GM12891 (cell line): ENCODE data around the gene PDE1A.

Experiments used
- PAX5 ChIP-seq: IDR thresholded peaks from 2 replicates; pipeline ENCODE4 v1.6.1; 2011; ENCODE audit warnings: low read length, moderate library complexity, mild to moderate bottlenecking; ENCODE audit not compliant: insufficient read depth, severe bottlenecking
- POLR2A ChIP-seq: IDR thresholded peaks from 2 replicates; pipeline ENCODE4 v1.6.1; 2011; ENCODE audit warnings: low read depth, low read length, control low read depth
- POLR2AphosphoS5 ChIP-seq: IDR thresholded peaks from 2 replicates; pipeline ENCODE4 v1.6.1; 2011; ENCODE audit warnings: low read depth, low read length, control low read depth
- TAF1 ChIP-seq: IDR thresholded peaks from 2 replicates; pipeline ENCODE4 v1.6.1; 2011; ENCODE audit warnings: low read depth, low read length, control low read depth

DNA sequence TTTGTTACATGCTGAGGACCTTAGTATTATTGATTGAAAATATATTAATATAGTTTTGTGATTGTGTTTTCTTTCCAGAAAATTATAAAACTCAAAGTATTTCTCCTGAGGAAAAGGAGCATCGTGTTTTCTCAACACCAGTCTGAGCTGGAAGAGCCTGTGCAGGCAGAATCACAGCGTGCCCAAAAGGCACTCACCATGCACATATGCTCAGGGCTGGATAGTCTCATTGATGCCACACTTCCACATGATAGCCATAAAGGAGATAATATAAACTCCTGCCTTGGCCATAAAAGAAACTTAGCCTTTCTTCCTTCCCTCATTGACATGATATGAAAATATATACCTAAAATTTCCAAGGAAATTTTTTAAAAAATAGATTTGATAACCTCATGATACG, 4.0 kb downstream of the PDE1A start:
- TF ChIP-seq TAF1, result no peak
- TF ChIP-seq POLR2A, result no peak
- no peak for TF ChIP-seq POLR2AphosphoS5
- TF ChIP-seq PAX5, result no peak
